ENCODE measurements around the gene PWWP2B. TPM values are rescaled to one million over a fixed set of nuclear protein-coding genes. Genes with fewer than 3 reads are reported as not detected.
A peak's percentile ranks its signal among the peaks of the same experiment; 100 is the strongest.

Gene PWWP2B
- total and polyA plus RNA-seq, 11 donors: 10.5 to 23.5 (median 15.3) TPM

GRCh38 chr10:132459301-132460003, 62.5 kb downstream of the PWWP2B start:
- Histone ChIP-seq H3K36me3 (no peaks in the 10 kb centered on the region), H3K27ac (no peak overlapping the region), H3K9me3 (no peaks in the 10 kb centered on the region), H3K4me3 (no peak overlapping the region), H3K4me1 (peaks cover 0 to 39% (median 27%) of the 10 kb centered on the region in 12 donors), H3K27me3 (peaks cover 0 to 10% (median 0%) of the 10 kb centered on the region in 9 donors)
- peak in 3 of 5 donors; percentile 22 to 57 (median 25) for DNase-seq
- ATAC-seq: no peak
- intact Hi-C loops (cut with DNase I): loop anchor here (2.0 to 10.0 kb wide), 11 partner anchors 43 to 665 kb away; partner anchors contain the start of gene INPP5A (in 7 of the 10)
- TF ChIP-seq, protein P1, sequence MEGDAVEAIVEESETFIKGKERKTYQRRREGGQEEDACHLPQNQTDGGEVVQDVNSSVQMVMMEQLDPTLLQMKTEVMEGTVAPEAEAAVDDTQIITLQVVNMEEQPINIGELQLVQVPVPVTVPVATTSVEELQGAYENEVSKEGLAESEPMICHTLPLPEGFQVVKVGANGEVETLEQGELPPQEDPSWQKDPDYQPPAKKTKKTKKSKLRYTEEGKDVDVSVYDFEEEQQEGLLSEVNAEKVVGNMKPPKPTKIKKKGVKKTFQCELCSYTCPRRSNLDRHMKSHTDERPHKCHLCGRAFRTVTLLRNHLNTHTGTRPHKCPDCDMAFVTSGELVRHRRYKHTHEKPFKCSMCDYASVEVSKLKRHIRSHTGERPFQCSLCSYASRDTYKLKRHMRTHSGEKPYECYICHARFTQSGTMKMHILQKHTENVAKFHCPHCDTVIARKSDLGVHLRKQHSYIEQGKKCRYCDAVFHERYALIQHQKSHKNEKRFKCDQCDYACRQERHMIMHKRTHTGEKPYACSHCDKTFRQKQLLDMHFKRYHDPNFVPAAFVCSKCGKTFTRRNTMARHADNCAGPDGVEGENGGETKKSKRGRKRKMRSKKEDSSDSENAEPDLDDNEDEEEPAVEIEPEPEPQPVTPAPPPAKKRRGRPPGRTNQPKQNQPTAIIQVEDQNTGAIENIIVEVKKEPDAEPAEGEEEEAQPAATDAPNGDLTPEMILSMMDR (IDR thresholded peaks at IDR 0.05): no peak
- no peak for TF ChIP-seq POLR2A (IDR thresholded peaks at IDR 0.05)
- 85 to 93% (median 88%) methylated on average over 14 to 23 of the region's 23 CpGs for WGBS, 4 donors

GRCh38 chr10:132460071-132460470, 63.1 kb downstream of the PWWP2B start:
- H3K9me3 ChIP-seq: no peaks in the 10 kb centered on the region
- intact Hi-C loops (cut with DNase I): loop anchor here in 9 of 10 donors (2.0 to 5.0 kb wide), 6 partner anchors 42 to 177 kb away; partner anchors contain the start of gene INPP5A (in 6 of the 9)
- peaks cover 0 to 10% (median 0%) of the 10 kb centered on the region in 9 donors for H3K27me3 ChIP-seq
- no peaks in the 10 kb centered on the region for H3K36me3 ChIP-seq
- DNase-seq (peak in 3 of 5 donors; percentile 10 to 66 (median 24)), ATAC-seq (no peak)
- WGBS, 4 donors: 91 to 97% (median 94%) methylated on average over 7 to 15 of the region's 15 CpGs
- no peak overlapping the region for H3K27ac ChIP-seq
- no peak overlapping the region for H3K4me3 ChIP-seq
- no peak for TF ChIP-seq POLR2A (IDR thresholded peaks at IDR 0.05)
- TF ChIP-seq, protein P1 (IDR thresholded peaks at IDR 0.05): no peak
- H3K4me1 ChIP-seq: peaks cover 0 to 45% (median 33%) of the 10 kb centered on the region in 12 donors

- H3K36me3 ChIP-seq: no peaks in the 10 kb centered on the region
- H3K4me1 ChIP-seq: peaks cover 0 to 51% (median 37%) of the 10 kb centered on the region in 12 donors
- H3K4me3 ChIP-seq: no peak overlapping the region
- no peaks in the 10 kb centered on the region for H3K9me3 ChIP-seq
- H3K27me3 ChIP-seq: peaks cover 0 to 10% (median 0%) of the 10 kb centered on the region in 9 donors
- ATAC-seq (no peak), DNase-seq (peak in 3 of 5 donors; percentile 9 to 49 (median 21))
- WGBS, 4 donors: 89 to 100% (median 93%) methylated on average over 1 to 5 of the region's 5 CpGs
- intact Hi-C loops (cut with DNase I): loop anchor here in 9 of 10 donors (2.0 to 5.0 kb wide), 6 partner anchors 42 to 176 kb away; partner anchors contain the start of gene INPP5A (in 6 of the 9)
- no peak overlapping the region for H3K27ac ChIP-seq
- TF ChIP-seq POLR2A (IDR thresholded peaks at IDR 0.05): no peak
- TF ChIP-seq, protein P1 (IDR thresholded peaks at IDR 0.05): no peak
These were observed 63.7 kb downstream of the PWWP2B start for GRCh38 chr10:132460691-132461090.

DNA sequence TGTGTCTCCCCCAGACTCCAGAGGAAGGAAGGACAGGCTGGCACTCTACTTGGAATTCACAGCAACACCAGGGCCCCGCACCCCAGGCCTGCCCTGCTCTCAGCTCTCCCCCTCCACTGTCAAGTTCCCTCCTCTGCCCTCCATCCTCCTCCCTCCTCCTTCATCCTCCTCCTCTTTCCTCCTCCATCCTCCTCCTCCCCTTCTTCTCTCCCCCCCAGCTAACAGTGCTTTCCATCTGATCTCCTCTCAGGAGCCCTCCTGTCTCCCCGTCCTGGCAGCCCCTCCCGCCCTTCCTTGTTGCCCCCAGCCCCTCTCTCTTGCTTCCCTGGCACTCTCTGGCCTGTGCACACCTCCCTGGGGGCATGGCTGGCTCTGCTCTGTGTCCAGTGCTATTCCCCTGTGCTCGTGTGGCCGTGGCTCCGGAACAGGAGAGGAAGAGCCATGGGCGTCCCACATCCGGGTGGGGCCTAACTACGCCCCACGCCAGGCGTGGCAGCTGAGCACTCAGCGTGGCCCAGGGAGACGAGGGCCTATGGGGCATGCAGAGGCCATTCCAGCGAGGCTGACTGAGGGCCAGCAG, 64.2 kb downstream of the PWWP2B start:
- H3K27ac ChIP-seq: no peak overlapping the region
- DNase-seq (peak in 3 of 5 donors; percentile 25 to 60 (median 26)), ATAC-seq (no peak)
- H3K27me3 ChIP-seq: peaks cover 0 to 10% (median 0%) of the 10 kb centered on the region in 9 donors
- H3K4me3 ChIP-seq: no peak overlapping the region
- peaks cover 0 to 56% (median 39%) of the 10 kb centered on the region in 12 donors for H3K4me1 ChIP-seq
- no peaks in the 10 kb centered on the region for H3K36me3 ChIP-seq
- TF ChIP-seq POLR2A (IDR thresholded peaks at IDR 0.05): no peak
- TF ChIP-seq, protein P1 (IDR thresholded peaks at IDR 0.05): no peak
- no peaks in the 10 kb centered on the region for H3K9me3 ChIP-seq
- intact Hi-C loops (cut with DNase I): loop anchor here in 9 of 10 donors (2.0 to 5.0 kb wide), 6 partner anchors 41 to 176 kb away; partner anchors contain the start of gene INPP5A (in 6 of the 9)
- 66 to 82% (median 68%) methylated on average over 14 of the region's 14 CpGs for WGBS, 4 donors

Data from heart left ventricle (tissue), 16 donors.